H1 (cell line): ENCODE results near the gene TEKT3.

ENCODE experiments used
- EZH2 ChIP-seq: fragments of 200-600 bp; sonication (generic); IDR thresholded peaks from 2 replicates; pipeline ENCODE4 v1.7.1; 2012; ENCODE audit warnings: low read depth, mild to moderate bottlenecking, moderate library complexity, low read length, inconsistent platforms; ENCODE audit not compliant: severe bottlenecking
- NRF1 ChIP-seq: IDR thresholded peaks from 2 replicates; pipeline ENCODE4 v1.6.1; 2011; ENCODE audit warnings: mild to moderate bottlenecking, low read depth, low read length, improper control_type of control experiment
- POLR2A ChIP-seq, 2 experiments: IDR thresholded peaks; 1 replicate in 1 of 2; 2 replicates in 1 of 2; pipeline ENCODE4 v1.6.1; 2011; ENCODE audit warnings: low read depth in 2 of 2, low read length in 2 of 2, mild to moderate bottlenecking in 2 of 2; ENCODE audit errors: control extremely low read depth in 1 of 2
- SP1 ChIP-seq: IDR thresholded peaks from 2 replicates; pipeline ENCODE4 v1.6.1; 2011; ENCODE audit warnings: low read depth, low read length
- SP2 ChIP-seq: IDR thresholded peaks from 2 replicates; pipeline ENCODE4 v1.6.1; 2012; ENCODE audit warnings: mild to moderate bottlenecking, low read length, inconsistent platforms
- TAF1 ChIP-seq: IDR thresholded peaks from 2 replicates; pipeline ENCODE4 v1.6.1; 2011; ENCODE audit warnings: mild to moderate bottlenecking, low read depth, low read length
- TF ChIP-seq, protein P1 (sequence below), 3 experiments: IDR thresholded peaks; 1 replicate in 2 of 3; 2 replicates in 1 of 3; pipeline versions ENCODE4 v1.5.1 to v1.6.1; 2011; ENCODE audit warnings: low read length in 3 of 3, mild to moderate bottlenecking in 3 of 3, inconsistent platforms in 2 of 3, low read depth in 1 of 3, moderate library complexity in 1 of 3; ENCODE audit not compliant: insufficient read depth in 1 of 3; ENCODE audit errors: control extremely low read depth in 1 of 3
- TF ChIP-seq, protein P2 (sequence below): IDR thresholded peaks from 2 replicates; pipeline ENCODE4 v1.6.1; 2011; ENCODE audit warnings: low read length, improper control_type of control experiment

DNA sequence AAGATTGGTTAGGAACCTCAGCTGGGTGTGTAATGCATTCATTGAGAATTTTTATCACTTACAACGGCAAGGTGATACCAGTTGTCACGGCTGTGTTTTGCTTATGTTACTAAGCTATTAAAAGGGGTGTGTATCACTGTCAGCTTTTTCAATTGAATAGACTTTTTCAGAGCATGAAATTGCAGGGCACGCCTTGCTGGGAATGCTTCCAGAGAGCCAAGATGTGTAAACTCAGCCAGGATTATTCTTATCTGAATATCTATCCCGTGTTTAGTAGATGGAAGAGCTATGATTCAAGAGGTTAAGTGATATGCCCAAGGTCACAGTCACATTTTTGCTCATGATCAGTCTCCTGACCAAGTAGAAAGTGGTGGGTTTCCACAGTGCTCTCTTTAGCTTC is 6.6 kb upstream of the TEKT3 start:
- TF ChIP-seq, protein P1, sequence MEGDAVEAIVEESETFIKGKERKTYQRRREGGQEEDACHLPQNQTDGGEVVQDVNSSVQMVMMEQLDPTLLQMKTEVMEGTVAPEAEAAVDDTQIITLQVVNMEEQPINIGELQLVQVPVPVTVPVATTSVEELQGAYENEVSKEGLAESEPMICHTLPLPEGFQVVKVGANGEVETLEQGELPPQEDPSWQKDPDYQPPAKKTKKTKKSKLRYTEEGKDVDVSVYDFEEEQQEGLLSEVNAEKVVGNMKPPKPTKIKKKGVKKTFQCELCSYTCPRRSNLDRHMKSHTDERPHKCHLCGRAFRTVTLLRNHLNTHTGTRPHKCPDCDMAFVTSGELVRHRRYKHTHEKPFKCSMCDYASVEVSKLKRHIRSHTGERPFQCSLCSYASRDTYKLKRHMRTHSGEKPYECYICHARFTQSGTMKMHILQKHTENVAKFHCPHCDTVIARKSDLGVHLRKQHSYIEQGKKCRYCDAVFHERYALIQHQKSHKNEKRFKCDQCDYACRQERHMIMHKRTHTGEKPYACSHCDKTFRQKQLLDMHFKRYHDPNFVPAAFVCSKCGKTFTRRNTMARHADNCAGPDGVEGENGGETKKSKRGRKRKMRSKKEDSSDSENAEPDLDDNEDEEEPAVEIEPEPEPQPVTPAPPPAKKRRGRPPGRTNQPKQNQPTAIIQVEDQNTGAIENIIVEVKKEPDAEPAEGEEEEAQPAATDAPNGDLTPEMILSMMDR (IDR thresholded peaks at IDR 0.05; ENCODE audit: control extremely low read depth in 1 of 3, insufficient read depth in 1 of 3, low read depth in 1 of 3, low read length in 3 of 3), result no peak
- TF ChIP-seq NRF1, result no peak
- TF ChIP-seq TAF1, result no peak
- TF ChIP-seq, protein P2, sequence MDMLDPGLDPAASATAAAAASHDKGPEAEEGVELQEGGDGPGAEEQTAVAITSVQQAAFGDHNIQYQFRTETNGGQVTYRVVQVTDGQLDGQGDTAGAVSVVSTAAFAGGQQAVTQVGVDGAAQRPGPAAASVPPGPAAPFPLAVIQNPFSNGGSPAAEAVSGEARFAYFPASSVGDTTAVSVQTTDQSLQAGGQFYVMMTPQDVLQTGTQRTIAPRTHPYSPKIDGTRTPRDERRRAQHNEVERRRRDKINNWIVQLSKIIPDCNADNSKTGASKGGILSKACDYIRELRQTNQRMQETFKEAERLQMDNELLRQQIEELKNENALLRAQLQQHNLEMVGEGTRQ, result no peak
- TF ChIP-seq EZH2, result no peak
- TF ChIP-seq POLR2A (IDR thresholded peaks at IDR 0.05; ENCODE audit: control extremely low read depth in 1 of 2, low read depth in 2 of 2, low read length in 2 of 2), result no peak
- no peak for TF ChIP-seq SP1
- no peak for TF ChIP-seq SP2
